Measurements from ENCODE around the gene ABAT.

GRCh38 chr16:8795818-8796217 lies 121.4 kb downstream of the ABAT start:
- TF ChIP-seq CTCF (IDR thresholded peaks at IDR 0.05; ENCODE audit: insufficient read depth, low read depth, low read length) = no peak
- TF ChIP-seq EZH2 (IDR thresholded peaks at IDR 0.05; ENCODE audit: insufficient read depth, low read length) = no peak
